ENCODE results near the gene WDR37.

Gene WDR37

GRCh38 chr10:1153251-1153763 is 97.1 kb downstream of the WDR37 start:
- TF ChIP-seq ZFX (IDR thresholded peaks at IDR 0.05; ENCODE audit: borderline replicate concordance) = no peak
- H3K27ac ChIP-seq = no peak overlapping the region

GRCh38 chr10:1153805-1154351 is 97.7 kb downstream of the WDR37 start:
- H3K27ac ChIP-seq = no peak overlapping the region
- no peak for TF ChIP-seq ZFX (IDR thresholded peaks at IDR 0.05; ENCODE audit: borderline replicate concordance)
- TF ChIP-seq CTCF (IDR thresholded peaks at IDR 0.05) = no peak

- TF ChIP-seq ZFX (IDR thresholded peaks at IDR 0.05; ENCODE audit: borderline replicate concordance) (no peak), CTCF (IDR thresholded peaks at IDR 0.05) (no peak)
- H3K27ac ChIP-seq = no peak overlapping the region
Measured at GRCh38 chr10:1154531-1155295, 98.5 kb downstream of the WDR37 start.

GRCh38 chr10:1155791-1156615 is 99.8 kb downstream of the WDR37 start:
- no peak overlapping the region for H3K27ac ChIP-seq
- no peak for TF ChIP-seq ZFX (IDR thresholded peaks at IDR 0.05; ENCODE audit: borderline replicate concordance)
- TF ChIP-seq CTCF (IDR thresholded peaks at IDR 0.05) = no peak

- TF ChIP-seq ZFX (IDR thresholded peaks at IDR 0.05; ENCODE audit: borderline replicate concordance) = no peak
- TF ChIP-seq CTCF (IDR thresholded peaks at IDR 0.05) = no peak
- no peak overlapping the region for H3K27ac ChIP-seq
Measured at GRCh38 chr10:1156616-1156886, 100.4 kb downstream of the WDR37 start.

- TF ChIP-seq CTCF (IDR thresholded peaks at IDR 0.05) (no peak), ZFX (IDR thresholded peaks at IDR 0.05; ENCODE audit: borderline replicate concordance) (no peak)
- no peak overlapping the region for H3K27ac ChIP-seq
Measured at GRCh38 chr10:1156921-1157614, 100.9 kb downstream of the WDR37 start.

GRCh38 chr10:1157615-1157933 is 101.4 kb downstream of the WDR37 start:
- H3K27ac ChIP-seq = no peak overlapping the region
- TF ChIP-seq CTCF (IDR thresholded peaks at IDR 0.05) = no peak
- TF ChIP-seq ZFX (IDR thresholded peaks at IDR 0.05; ENCODE audit: borderline replicate concordance) = no peak
